Activated CD4-positive, alpha-beta memory T cell treated with anti-CD3 and anti-CD28 coated beads, Interleukin-2, amount 10 ng/mL, durations not matched to agents 7 days and 5 days (primary cell): ENCODE results near the gene DACT1. TPM values are rescaled to one million over a fixed set of nuclear protein-coding genes. Genes with fewer than 3 reads are reported as not detected.

Source experiments
- CTCF ChIA-PET: fragments of 350-600 bp; sonication (Branson Sonifier 250); formaldehyde crosslinking; loops from one replicate; lab custom pipeline; 2021; ENCODE audit warnings: antibody characterized with exemption, inconsistent platforms; lab: Charles Lee
- POLR2A ChIA-PET: fragments of 350-600 bp; sonication (Branson Sonifier 250); formaldehyde crosslinking; loops from one replicate; lab custom pipeline; 2021; ENCODE audit warnings: antibody characterized with exemption; lab: Charles Lee
- DNase-seq: peaks from one replicate; pipeline ENCODE4 v3.0.0-alpha.2; 2020
- H3K27ac Mint-ChIP-seq: one replicate; pipeline ENCODE4 v1.8.0; 2021; ENCODE audit warnings: mild to moderate bottlenecking, mixed read lengths
- H3K27me3 Mint-ChIP-seq: one replicate; pipeline ENCODE4 v1.8.0; 2021; ENCODE audit warnings: mixed read lengths
- H3K36me3 Mint-ChIP-seq: one replicate; pipeline ENCODE4 v1.8.0; 2021; ENCODE audit warnings: low read depth, mixed read lengths
- H3K4me1 Mint-ChIP-seq: one replicate; pipeline ENCODE4 v1.8.0; 2021; ENCODE audit warnings: mixed read lengths
- H3K4me3 Mint-ChIP-seq: one replicate; pipeline ENCODE4 v1.8.0; 2021; ENCODE audit warnings: mild to moderate bottlenecking, mixed read lengths
- H3K9me3 Mint-ChIP-seq: one replicate; pipeline ENCODE4 v1.8.0; 2021; ENCODE audit warnings: mixed read lengths
- total RNA-seq, 2 experiments: library from RNA; stranded (reverse); gene quantifications; one replicate each; pipeline ENCODE4 v1.2.3, GENCODE V29; 2021

Gene DACT1
- total RNA-seq, 2 experiments from 2014 or later = 0.81 to 0.93 TPM

DNA sequence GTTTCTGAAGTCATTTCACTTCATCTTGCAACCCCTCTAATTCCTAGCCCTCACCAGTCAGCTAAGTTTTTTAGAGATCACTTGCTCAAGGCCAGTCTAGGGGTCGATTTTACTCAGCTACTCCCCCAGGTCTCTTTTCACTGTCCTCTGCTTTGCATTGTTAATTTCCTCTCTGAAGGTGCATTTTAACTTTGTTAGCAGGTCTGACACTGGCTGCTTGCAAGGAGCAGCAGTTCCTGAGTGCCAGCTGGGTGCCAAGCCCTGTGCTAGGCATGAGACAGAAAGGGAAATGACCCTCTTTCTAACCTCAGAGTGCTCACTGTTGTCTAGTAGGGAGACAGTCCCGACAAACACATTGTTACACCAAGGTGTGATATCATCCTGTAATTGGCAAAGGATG lies 17.8 kb upstream of the DACT1 start:
- ChIA-PET POLR2A (no interaction called here), CTCF (no interaction called here)
- H3K4me3 Mint-ChIP-seq = no peak overlapping the region
- no peak overlapping the region for H3K27ac Mint-ChIP-seq
- DNase-seq = no peak
- H3K36me3 Mint-ChIP-seq = no peaks in the 10 kb centered on the region
- H3K9me3 Mint-ChIP-seq = no peaks in the 10 kb centered on the region
- H3K4me1 Mint-ChIP-seq = no peaks in the 10 kb centered on the region
- no peaks in the 10 kb centered on the region for H3K27me3 Mint-ChIP-seq

DNA sequence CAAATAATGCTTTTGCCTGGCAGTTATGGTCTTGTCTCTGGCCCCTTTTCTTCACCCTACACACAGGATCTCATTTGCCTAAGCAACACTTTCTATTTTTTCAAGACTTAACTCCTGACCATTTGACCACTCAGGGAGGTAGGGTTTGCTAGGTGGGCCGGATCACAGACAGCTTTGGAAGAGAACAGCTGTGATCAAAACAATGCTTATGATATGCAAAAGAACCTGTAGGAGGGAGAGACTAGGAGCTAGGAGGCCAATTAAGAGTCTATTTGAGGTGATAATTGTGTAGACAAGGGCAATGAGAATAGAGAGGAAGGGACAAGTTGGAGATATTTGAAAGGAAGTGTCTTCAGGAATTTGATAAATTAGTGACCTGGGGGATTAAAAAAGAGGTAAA lies 12.3 kb upstream of the DACT1 start:
- no peak overlapping the region for H3K27ac Mint-ChIP-seq
- no peak for DNase-seq
- no peaks in the 10 kb centered on the region for H3K4me1 Mint-ChIP-seq
- no peak overlapping the region for H3K4me3 Mint-ChIP-seq
- ChIA-PET CTCF (no interaction called here), POLR2A (no interaction called here)
- no peaks in the 10 kb centered on the region for H3K36me3 Mint-ChIP-seq
- no peaks in the 10 kb centered on the region for H3K9me3 Mint-ChIP-seq
- no peaks in the 10 kb centered on the region for H3K27me3 Mint-ChIP-seq

DNA sequence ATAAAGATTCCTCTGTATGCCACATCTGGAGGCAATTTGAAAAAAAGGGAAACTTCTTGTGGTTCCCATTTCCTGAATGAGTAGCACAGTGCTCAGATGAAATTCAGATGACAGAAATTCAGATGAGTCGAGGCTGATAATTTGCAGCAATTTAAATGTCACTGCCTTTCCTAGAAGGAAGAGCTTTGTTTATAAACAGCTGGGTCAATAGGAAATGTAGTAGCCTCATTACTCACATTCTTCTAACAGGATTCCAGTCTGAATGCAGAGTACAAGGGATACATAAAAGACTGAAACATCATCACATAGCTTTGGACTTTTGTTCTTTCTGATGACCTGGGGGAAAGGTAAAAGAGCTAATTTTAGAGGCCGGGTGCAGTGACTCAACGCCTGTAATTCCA lies 11.3 kb upstream of the DACT1 start:
- CTCF ChIA-PET = interaction anchor here (0.7 kb wide), 1 partner anchor 127 kb away, joined by 5 read pairs; no protein-coding TSS in a partner anchor
- no peak overlapping the region for H3K4me3 Mint-ChIP-seq

DNA sequence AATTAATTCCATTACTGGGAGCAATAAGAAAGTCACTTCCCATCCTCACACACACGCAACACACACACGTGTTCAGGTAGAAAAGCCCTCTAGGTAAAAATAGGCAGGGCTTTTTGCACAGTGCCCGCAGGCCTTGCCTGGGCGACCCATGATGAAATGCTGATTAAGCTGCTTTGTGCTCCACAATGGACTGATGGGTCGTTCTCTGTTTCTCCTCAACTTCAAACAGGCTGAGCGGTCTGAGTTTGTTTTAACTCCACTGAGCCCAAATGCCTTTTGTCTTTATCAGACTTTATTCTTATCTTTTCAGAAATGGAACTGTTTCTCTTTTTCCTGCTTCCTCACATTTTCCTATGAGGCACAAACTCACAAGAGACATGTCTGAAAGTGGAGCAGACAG lies 9.4 kb upstream of the DACT1 start:
- no peak overlapping the region for H3K27ac Mint-ChIP-seq
- CTCF ChIA-PET = no interaction called here
- peaks cover 1% of the 10 kb centered on the region for H3K27me3 Mint-ChIP-seq
- POLR2A ChIA-PET = no interaction called here
- no peak overlapping the region for H3K4me3 Mint-ChIP-seq
- no peak for DNase-seq
- H3K36me3 Mint-ChIP-seq = no peaks in the 10 kb centered on the region
- no peaks in the 10 kb centered on the region for H3K9me3 Mint-ChIP-seq
- no peaks in the 10 kb centered on the region for H3K4me1 Mint-ChIP-seq

More for the DNA sequence above, 11.3 kb upstream of the DACT1 start:
- no peak for DNase-seq
- Mint-ChIP-seq H3K27ac (no peak overlapping the region), H3K36me3 (no peaks in the 10 kb centered on the region), H3K27me3 (peaks cover 1% of the 10 kb centered on the region), H3K4me1 (no peaks in the 10 kb centered on the region), H3K9me3 (no peaks in the 10 kb centered on the region)
- POLR2A ChIA-PET = no interaction called here

DNA sequence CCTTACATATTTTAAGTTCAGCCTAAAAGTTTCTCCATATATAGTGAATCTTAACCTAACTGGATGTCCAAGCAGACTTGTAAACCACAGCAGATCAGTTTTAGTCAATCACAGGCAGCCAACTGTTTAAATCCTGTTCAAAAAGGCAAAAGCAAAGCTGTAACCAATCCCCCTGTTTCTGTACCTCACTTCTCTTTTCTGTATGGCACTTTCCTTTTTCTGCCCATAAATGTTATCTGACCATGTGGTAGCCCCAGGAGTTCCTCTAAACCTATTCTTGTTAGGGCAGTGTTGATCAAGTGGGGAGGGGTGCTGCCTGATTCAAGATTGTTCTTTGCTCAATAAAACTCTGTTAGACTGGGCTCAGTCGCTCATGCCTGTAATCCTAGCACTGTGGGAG lies 8.5 kb upstream of the DACT1 start:
- Mint-ChIP-seq H3K27ac (no peak overlapping the region), H3K4me3 (no peak overlapping the region), H3K27me3 (peaks cover 1% of the 10 kb centered on the region), H3K9me3 (no peaks in the 10 kb centered on the region), H3K36me3 (no peaks in the 10 kb centered on the region), H3K4me1 (no peaks in the 10 kb centered on the region)
- POLR2A ChIA-PET = no interaction called here
- CTCF ChIA-PET = no interaction called here
- DNase-seq = no peak

DNA sequence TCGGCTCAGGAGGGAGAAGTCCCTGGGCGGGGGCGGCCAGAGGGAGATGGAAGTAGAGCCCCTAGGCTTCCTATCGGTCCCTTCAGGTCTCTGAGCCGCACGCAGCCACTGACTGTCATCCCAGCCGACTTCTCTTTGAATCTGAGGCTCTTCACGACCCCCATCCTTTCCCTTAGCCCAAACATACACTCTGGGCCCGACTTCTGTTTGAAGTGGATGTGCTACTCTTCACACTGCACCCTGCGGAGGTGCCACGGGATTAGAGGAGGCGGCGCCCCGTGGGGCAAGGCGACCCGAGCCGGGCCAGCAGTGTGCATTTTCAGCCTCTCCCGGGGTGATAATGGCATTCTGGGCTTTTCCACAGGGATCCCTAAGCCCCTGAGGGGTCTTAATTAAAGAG lies 6.0 kb upstream of the DACT1 start:
- no peaks in the 10 kb centered on the region for H3K36me3 Mint-ChIP-seq
- no peak for DNase-seq
- peaks cover 23% of the 10 kb centered on the region for H3K27me3 Mint-ChIP-seq
- H3K27ac Mint-ChIP-seq = no peak overlapping the region
- no peak overlapping the region for H3K4me3 Mint-ChIP-seq
- ChIA-PET POLR2A (no interaction called here), CTCF (no interaction called here)
- H3K9me3 Mint-ChIP-seq = no peaks in the 10 kb centered on the region
- peaks cover 7% of the 10 kb centered on the region for H3K4me1 Mint-ChIP-seq

DNA sequence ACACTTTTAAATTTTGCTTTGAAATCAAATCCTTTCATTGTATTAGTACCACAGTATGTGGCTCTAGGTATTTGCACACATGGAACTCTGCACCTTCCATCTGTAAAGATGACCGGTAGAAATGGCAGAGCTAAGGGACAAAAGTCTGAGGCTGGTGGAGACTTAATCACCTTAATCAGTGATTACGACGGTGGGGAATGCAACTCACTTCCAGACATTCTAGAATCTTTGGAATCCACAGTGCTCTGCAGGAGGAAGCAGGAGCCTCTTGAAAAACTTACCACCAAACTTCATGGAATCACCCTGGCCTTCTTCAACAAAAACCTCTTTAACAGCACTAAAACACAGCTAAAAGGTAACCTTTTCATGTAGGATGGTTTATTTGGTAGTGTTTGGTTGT lies 3.9 kb upstream of the DACT1 start:
- no peak overlapping the region for H3K4me3 Mint-ChIP-seq
- peaks cover 18% of the 10 kb centered on the region for H3K4me1 Mint-ChIP-seq
- H3K9me3 Mint-ChIP-seq = no peaks in the 10 kb centered on the region
- CTCF ChIA-PET = no interaction called here
- H3K36me3 Mint-ChIP-seq = no peaks in the 10 kb centered on the region
- no peak for DNase-seq
- POLR2A ChIA-PET = no interaction called here
- no peak overlapping the region for H3K27ac Mint-ChIP-seq
- H3K27me3 Mint-ChIP-seq = peaks cover 36% of the 10 kb centered on the region

DNA sequence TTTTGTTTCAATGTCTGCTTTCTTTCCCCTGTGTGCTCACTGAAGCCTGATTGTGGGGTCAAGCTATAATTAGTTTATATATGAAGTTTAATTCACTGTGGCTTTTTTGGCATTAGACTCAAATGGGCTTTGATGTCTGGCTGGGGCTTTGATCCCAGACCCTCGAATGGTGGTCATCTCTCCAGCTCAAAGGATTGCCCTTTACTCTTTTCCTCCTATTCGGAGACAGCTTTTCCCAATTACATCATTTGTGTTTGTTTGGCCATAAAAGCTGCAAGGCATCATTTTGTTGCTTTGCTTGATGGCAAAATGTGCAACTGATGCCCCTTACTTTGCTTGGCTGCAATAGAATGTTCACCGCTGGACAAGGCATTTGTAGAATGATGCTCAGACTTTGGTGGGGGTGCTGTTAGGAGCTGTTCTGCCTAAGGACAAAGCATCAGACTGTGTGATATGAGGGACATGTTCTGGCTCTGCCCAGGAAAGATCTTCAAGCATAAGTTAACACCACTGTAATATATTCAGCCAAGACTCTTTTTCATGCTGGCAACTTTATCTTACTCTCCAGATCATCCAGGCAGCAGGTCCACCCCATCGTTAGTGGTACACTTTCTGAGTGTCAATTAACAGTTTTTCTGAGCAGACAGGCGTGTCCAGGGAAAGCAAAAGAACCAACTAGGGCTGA lies 3.2 kb upstream of the DACT1 start:
- Mint-ChIP-seq H3K4me1 (peaks cover 26% of the 10 kb centered on the region), H3K27ac (no peak overlapping the region), H3K4me3 (no peak overlapping the region), H3K27me3 (peaks cover 43% of the 10 kb centered on the region), H3K9me3 (no peaks in the 10 kb centered on the region), H3K36me3 (no peaks in the 10 kb centered on the region)
- CTCF ChIA-PET = interaction anchor here (2.0 kb wide), 1 partner anchor 134 kb away, joined by 7 read pairs; no protein-coding TSS in a partner anchor
- no peak for DNase-seq
- POLR2A ChIA-PET = no interaction called here

DNA sequence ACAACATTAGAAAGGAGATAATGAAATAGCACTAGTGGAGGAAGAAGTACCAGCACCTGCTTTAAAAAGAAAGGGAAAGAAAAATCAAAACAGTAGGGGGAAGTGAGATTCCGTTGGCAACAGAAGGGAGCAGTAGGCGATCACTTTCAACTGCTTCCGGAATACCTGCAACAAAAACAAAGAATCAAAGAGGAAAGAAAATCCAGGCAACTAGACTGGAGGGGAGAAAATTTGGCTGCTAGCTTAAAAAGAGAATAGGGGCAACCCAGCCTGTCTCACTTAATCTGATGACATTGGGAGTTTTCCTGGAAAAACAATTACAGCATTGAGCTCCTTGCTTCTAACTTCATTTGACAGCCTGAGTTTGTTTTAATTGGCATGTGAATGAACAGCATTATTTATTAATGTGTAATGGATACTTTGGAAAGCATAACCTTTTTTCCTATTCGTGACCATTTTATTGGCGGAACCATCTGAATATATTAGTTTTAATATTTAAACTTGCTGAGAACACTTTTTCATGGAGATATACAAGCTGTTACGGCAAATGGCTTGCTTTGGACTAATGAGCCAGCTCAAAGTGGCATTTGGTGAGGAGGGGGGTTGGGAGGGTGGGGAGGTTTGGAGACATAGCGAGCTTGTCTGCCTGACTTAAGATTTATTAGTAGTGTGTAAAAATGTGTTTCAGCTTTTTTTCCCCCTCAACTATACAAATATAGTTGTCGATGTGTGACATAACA lies 2.5 kb upstream of the DACT1 start:
- H3K9me3 Mint-ChIP-seq = no peaks in the 10 kb centered on the region

DNA sequence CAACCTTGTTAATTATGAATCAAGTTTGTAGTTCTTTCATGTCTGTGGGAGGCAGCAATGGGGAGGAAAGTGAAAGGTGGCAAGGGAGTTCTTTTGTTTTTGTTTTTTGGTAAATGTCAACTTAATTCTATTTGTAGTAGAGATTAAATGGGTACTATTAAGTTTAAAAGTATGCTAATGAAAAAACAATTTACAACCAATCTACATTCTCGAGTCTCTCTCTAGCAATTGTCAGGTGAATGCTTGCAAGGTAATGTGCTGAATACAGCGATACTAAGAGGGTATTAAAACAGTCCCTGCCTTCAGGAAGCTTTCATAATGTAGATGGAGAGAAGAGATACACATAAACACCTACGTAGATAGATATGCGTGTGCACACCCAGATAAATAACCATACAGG lies 1.6 kb upstream of the DACT1 start:
- H3K4me3 Mint-ChIP-seq = no peak overlapping the region
- ChIA-PET CTCF (interaction anchor here (1.3 to 2.0 kb wide), 2 partner anchors 134 to 135 kb away, joined by 6 to 7 read pairs; no protein-coding TSS in a partner anchor), POLR2A (no interaction called here)
- no peaks in the 10 kb centered on the region for H3K36me3 Mint-ChIP-seq
- DNase-seq = no peak
- H3K27ac Mint-ChIP-seq = no peak overlapping the region
- H3K27me3 Mint-ChIP-seq = peaks cover 54% of the 10 kb centered on the region
- H3K4me1 Mint-ChIP-seq = peaks cover 33% of the 10 kb centered on the region
- no peaks in the 10 kb centered on the region for H3K9me3 Mint-ChIP-seq

More for the DNA sequence above, 2.5 kb upstream of the DACT1 start:
- DNase-seq = no peak
- POLR2A ChIA-PET = no interaction called here
- Mint-ChIP-seq H3K36me3 (no peaks in the 10 kb centered on the region), H3K27me3 (peaks cover 50% of the 10 kb centered on the region), H3K27ac (no peak overlapping the region), H3K4me1 (peaks cover 29% of the 10 kb centered on the region), H3K4me3 (no peak overlapping the region)
- CTCF ChIA-PET = interaction anchor here (2.0 kb wide), 1 partner anchor 134 kb away, joined by 7 read pairs; no protein-coding TSS in a partner anchor

DNA sequence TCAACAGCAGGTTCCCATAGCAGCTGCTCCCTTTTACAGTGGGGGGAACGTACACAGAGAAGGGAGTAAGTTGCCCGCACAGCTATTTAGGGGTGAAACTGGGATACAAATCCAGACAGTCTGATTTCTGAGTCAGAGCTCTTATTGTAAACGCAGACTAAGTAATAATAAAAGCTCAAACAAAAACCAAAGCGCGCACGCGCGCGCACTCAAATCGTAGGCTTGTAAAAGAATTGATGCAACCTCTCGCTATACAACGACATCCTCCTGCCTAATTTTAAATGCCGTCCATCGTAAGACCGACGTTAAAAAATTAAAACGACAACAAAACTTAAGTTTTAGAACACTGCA lies 747 bp upstream of the DACT1 start:
- Mint-ChIP-seq H3K9me3 (no peaks in the 10 kb centered on the region), H3K27ac (peak overlapping the region; percentile 69), H3K4me3 (peak overlapping the region; percentile 82), H3K4me1 (peaks cover 33% of the 10 kb centered on the region), H3K36me3 (no peaks in the 10 kb centered on the region), H3K27me3 (peaks cover 60% of the 10 kb centered on the region)
- DNase-seq = peak; percentile 18
- POLR2A ChIA-PET = no interaction called here
- CTCF ChIA-PET = interaction anchor here (1.3 kb wide), 1 partner anchor 135 kb away, joined by 6 read pairs; no protein-coding TSS in a partner anchor

DNA sequence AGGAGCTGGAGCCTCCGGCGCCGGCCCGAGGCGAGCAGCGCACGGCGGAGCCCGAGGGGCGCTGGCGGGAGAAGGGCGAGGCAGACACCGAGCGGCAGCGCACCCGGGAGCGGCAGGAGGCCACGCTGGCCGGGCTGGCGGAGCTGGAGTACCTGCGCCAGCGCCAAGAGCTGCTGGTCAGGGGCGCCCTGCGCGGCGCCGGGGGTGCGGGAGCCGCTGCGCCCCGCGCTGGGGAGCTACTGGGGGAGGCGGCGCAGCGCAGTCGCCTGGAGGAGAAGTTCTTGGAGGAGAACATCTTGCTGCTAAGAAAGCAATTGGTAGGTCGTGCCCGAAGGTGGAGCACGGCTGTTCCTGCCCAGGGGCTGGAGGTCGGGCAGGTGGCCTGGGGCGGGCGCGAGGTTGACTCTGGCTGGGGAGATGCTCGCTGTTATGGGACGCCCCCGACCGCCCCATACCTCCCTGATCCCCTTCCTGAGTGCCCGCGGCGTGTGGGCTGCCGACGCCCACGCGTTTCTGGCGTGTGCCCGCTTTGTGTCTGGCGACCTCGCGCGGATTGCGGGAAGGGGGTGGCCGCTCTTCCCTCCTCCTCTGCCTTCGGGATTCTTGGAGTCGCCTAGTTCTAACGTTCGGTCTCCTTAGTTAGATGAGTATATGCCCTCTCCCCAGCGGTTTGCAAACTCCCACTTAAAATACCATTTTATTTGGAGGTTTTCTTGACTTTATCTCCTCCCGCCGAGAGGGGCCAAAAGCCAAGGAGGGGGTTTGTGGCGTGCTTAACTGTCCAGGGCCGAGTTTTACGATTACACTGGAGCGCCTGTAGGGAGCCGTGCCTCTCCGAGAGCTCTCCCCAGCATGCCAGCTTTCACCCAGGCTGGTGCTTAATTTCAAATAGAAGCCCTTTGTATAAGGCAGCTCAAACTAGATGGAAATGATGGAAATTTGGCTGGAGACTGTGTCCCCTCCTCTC lies 752 bp downstream of the DACT1 start:
- no peak for DNase-seq
- Mint-ChIP-seq H3K9me3 (no peaks in the 10 kb centered on the region), H3K27ac (no peak overlapping the region), H3K4me1 (peaks cover 33% of the 10 kb centered on the region), H3K36me3 (no peaks in the 10 kb centered on the region), H3K4me3 (peak overlapping the region; percentile 68), H3K27me3 (peaks cover 60% of the 10 kb centered on the region)
- POLR2A ChIA-PET = no interaction called here
- CTCF ChIA-PET = interaction anchor here (0.5 to 1.1 kb wide), 2 partner anchors 137 to 806 kb away, joined by 4 read pairs; no protein-coding TSS in a partner anchor

DNA sequence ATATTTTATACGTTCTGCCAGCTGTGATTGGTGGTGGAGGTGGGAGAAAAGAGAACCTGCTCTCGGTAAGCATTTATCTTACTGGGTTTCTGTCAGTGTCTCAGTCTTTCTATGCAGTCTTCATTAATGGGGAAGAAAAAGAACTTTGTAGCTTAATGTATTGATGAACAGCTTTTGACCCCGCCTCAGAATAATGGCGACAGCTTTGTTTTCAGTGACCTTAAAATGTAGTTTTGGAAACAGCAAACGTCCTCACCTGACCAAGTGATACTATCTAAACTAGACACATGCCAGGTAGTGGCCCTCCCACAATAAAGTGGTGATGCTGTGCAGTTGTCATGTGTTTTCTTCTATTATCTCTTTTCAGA lies 1.4 kb downstream of the DACT1 start:
- POLR2A ChIA-PET = no interaction called here
- H3K4me1 Mint-ChIP-seq = peaks cover 33% of the 10 kb centered on the region
- H3K27me3 Mint-ChIP-seq = peaks cover 60% of the 10 kb centered on the region
- no peak for DNase-seq
- H3K27ac Mint-ChIP-seq = no peak overlapping the region
- peak overlapping the region; percentile 68 for H3K4me3 Mint-ChIP-seq
- CTCF ChIA-PET = interaction anchor here (0.5 kb wide), 1 partner anchor 805 kb away, joined by 4 read pairs; no protein-coding TSS in a partner anchor
- H3K36me3 Mint-ChIP-seq = no peaks in the 10 kb centered on the region
- no peaks in the 10 kb centered on the region for H3K9me3 Mint-ChIP-seq
